Measurements from ENCODE around the gene ABCC12. TPM values are rescaled to one million over a fixed set of nuclear protein-coding genes. Genes with fewer than 3 reads are reported as not detected.

ABCC12 gene
- total and polyA plus RNA-seq, 2 donors (not counting 1 experiment from before 2014, with no cell fraction given), result not detected

GRCh38 chr16:48193846-48194245, 38.1 kb upstream of the ABCC12 start:
- DNase-seq (ENCODE audit: low read depth in 2 of 2), result no peak
- H3K9ac ChIP-seq (ENCODE audit: insufficient read depth, low read length), result no peak overlapping the region
- no peaks in the 10 kb centered on the region for H4K20me1 ChIP-seq (ENCODE audit: control insufficient read depth, extremely low read depth, insufficient read depth, low read length)

GRCh38 chr16:48188449-48189102, 32.8 kb upstream of the ABCC12 start:
- Histone ChIP-seq H3K4me3 (replicated peaks in 1 of 4; ENCODE audit: control extremely low read depth in 1 of 4, insufficient read depth in 1 of 4, low read depth in 3 of 4, low read length in 4 of 4) (no peak overlapping the region), H4K20me1 (ENCODE audit: control insufficient read depth, extremely low read depth, insufficient read depth, low read length) (no peaks in the 10 kb centered on the region), H3K27ac (ENCODE audit: insufficient read depth, low read length) (no peak overlapping the region), H3K9me3 (ENCODE audit: control insufficient read depth, insufficient read depth, low read depth, low read length) (no peaks in the 10 kb centered on the region), H3K9ac (ENCODE audit: insufficient read depth, low read length) (no peak overlapping the region), H3K27me3 (ENCODE audit: control insufficient read depth, insufficient read depth, low read length) (peaks cover 4% of the 10 kb centered on the region), H3K79me2 (ENCODE audit: control insufficient read depth, insufficient read depth, low read length) (no peaks in the 10 kb centered on the region), H3K36me3 (ENCODE audit: control insufficient read depth, insufficient read depth, low read length) (no peaks in the 10 kb centered on the region), H3K4me1 (ENCODE audit: control insufficient read depth, extremely low read depth, insufficient read depth, low read length) (no peaks in the 10 kb centered on the region), H2AFZ (ENCODE audit: low read length) (no peak overlapping the region), H3K4me2 (ENCODE audit: extremely low read depth, insufficient read depth, low read length) (no peak overlapping the region)
- no peak for DNase-seq (ENCODE audit: low read depth in 2 of 2)
- TF ChIP-seq CTCF (conservative IDR thresholded peaks at IDR 0.05 in 1 of 2, IDR thresholded peaks at IDR 0.05 in 1 of 2; ENCODE audit: low read depth in 1 of 2, low read length in 2 of 2) (no peak), EZH2 (IDR thresholded peaks at IDR 0.05; ENCODE audit: low read length, missing control alignments) (no peak)

More at GRCh38 chr16:48193846-48194245, 38.1 kb upstream of the ABCC12 start:
- H3K4me3 ChIP-seq (replicated peaks in 1 of 4; ENCODE audit: control extremely low read depth in 1 of 4, insufficient read depth in 1 of 4, low read depth in 3 of 4, low read length in 4 of 4), result no peak overlapping the region
- H3K79me2 ChIP-seq (ENCODE audit: control insufficient read depth, insufficient read depth, low read length), result no peaks in the 10 kb centered on the region
- no peaks in the 10 kb centered on the region for H3K4me1 ChIP-seq (ENCODE audit: control insufficient read depth, extremely low read depth, insufficient read depth, low read length)
- no peaks in the 10 kb centered on the region for H3K27me3 ChIP-seq (ENCODE audit: control insufficient read depth, insufficient read depth, low read length)
- no peak for TF ChIP-seq CTCF (conservative IDR thresholded peaks at IDR 0.05 in 1 of 2, IDR thresholded peaks at IDR 0.05 in 1 of 2; ENCODE audit: low read depth in 1 of 2, low read length in 2 of 2)
- no peak for TF ChIP-seq EZH2 (IDR thresholded peaks at IDR 0.05; ENCODE audit: low read length, missing control alignments)
- H3K27ac ChIP-seq (ENCODE audit: insufficient read depth, low read length), result no peak overlapping the region
- no peaks in the 10 kb centered on the region for H3K9me3 ChIP-seq (ENCODE audit: control insufficient read depth, insufficient read depth, low read depth, low read length)
- no peak overlapping the region for H2AFZ ChIP-seq (ENCODE audit: low read length)
- H3K4me2 ChIP-seq (ENCODE audit: extremely low read depth, insufficient read depth, low read length), result no peak overlapping the region
- no peaks in the 10 kb centered on the region for H3K36me3 ChIP-seq (ENCODE audit: control insufficient read depth, insufficient read depth, low read length)

- Histone ChIP-seq H4K20me1 (ENCODE audit: control insufficient read depth, extremely low read depth, insufficient read depth, low read length) (no peaks in the 10 kb centered on the region), H3K4me3 (replicated peaks in 1 of 4; ENCODE audit: control extremely low read depth in 1 of 4, insufficient read depth in 1 of 4, low read depth in 3 of 4, low read length in 4 of 4) (no peak overlapping the region), H3K27ac (ENCODE audit: insufficient read depth, low read length) (no peak overlapping the region), H2AFZ (ENCODE audit: low read length) (no peak overlapping the region), H3K79me2 (ENCODE audit: control insufficient read depth, insufficient read depth, low read length) (no peaks in the 10 kb centered on the region), H3K27me3 (ENCODE audit: control insufficient read depth, insufficient read depth, low read length) (peaks cover 4% of the 10 kb centered on the region), H3K4me1 (ENCODE audit: control insufficient read depth, extremely low read depth, insufficient read depth, low read length) (no peaks in the 10 kb centered on the region), H3K9me3 (ENCODE audit: control insufficient read depth, insufficient read depth, low read depth, low read length) (no peaks in the 10 kb centered on the region), H3K36me3 (ENCODE audit: control insufficient read depth, insufficient read depth, low read length) (no peaks in the 10 kb centered on the region), H3K9ac (ENCODE audit: insufficient read depth, low read length) (no peak overlapping the region), H3K4me2 (ENCODE audit: extremely low read depth, insufficient read depth, low read length) (no peak overlapping the region)
- TF ChIP-seq CTCF (conservative IDR thresholded peaks at IDR 0.05 in 1 of 2, IDR thresholded peaks at IDR 0.05 in 1 of 2; ENCODE audit: low read depth in 1 of 2, low read length in 2 of 2), result no peak
- no peak for TF ChIP-seq EZH2 (IDR thresholded peaks at IDR 0.05; ENCODE audit: low read length, missing control alignments)
- DNase-seq (ENCODE audit: low read depth in 2 of 2), result no peak
Measured at GRCh38 chr16:48187779-48188178, 32.0 kb upstream of the ABCC12 start.
